Activated CD4-positive, alpha-beta T cell treated with anti-CD3 and anti-CD28 coated beads for 4 hours (primary cell): ENCODE measurements around the gene ACRV1.

Source experiments
- DNase-seq, 2 donors: peaks; one replicate each; pipeline ENCODE4 v3.0.0-alpha.2; 2020

Gene ACRV1

DNA sequence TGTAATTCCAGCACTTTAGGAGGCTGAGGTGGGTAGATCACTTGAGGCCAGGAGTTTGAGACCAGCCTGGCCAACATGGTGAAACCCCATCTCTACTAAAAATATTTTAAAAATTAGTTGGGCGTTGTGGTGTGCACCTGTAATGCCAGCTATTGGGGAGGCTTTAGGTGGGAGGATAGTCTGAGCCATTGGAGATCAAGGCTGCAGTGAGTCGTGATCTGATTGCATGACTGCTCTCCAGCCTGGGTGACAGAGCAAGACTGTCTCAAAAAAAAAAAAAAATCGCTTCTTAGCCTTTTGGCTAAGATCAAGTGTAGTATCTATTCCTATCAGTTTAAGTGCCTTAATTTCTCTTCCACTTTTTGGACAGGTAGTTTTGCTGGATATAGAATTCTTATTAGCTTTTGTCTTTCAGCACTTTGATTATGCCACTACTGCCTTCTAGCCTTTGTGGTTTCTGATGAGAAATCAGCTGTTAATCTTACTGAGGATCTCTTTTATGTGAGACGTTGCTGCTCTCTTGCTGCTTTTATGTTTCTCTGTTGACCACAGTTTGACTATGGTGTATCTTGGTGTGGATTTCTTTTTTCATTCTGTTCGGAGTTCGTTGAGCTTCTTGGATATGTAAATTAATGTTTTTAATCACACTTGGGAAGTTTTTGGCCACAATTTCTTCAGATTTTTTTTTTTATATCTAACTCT is 31.0 kb downstream of the ACRV1 start:
- no peak for DNase-seq

DNA sequence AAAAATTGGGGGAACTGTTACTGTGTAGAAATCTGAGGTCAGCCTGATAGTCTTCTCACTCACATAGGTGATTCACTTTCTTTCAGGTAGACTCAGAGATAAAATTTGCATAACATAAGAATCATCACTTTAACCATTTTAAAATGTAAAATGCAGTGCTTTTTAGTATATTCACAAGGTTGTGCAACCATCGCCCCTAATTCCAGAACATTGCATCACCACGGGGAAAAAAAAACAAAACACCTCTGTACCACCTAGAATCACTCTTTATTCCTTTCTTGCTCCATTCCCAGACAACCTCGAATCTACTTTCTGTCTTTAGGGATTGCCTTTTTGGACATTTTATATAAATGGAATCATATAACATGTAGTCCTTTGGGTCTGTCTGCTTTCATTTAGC is 34.8 kb downstream of the ACRV1 start:
- DNase-seq = no peak

- DNase-seq = no peak
Observed at GRCh38 chr11:125638315-125638714, 42.3 kb downstream of the ACRV1 start.

DNA sequence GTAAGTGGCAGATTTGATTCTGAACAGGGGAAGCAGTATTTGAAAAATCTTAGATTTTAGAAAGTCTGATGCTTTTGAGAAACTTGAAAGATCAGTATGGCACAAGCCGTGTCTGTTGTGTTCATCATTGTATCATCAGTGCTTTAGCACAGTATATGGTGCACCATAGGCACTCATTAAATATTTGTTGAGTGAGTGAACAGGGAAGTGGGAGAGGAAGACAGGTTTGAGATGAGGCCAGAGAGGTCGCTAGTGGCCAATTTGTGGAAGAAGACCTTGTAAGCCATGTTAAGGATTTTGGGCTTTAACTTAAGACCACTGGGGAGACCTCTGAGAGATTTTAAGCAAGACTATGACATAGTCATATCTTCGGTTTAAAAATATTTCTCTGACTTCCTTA is 42.8 kb downstream of the ACRV1 start:
- DNase-seq = no peak

DNA sequence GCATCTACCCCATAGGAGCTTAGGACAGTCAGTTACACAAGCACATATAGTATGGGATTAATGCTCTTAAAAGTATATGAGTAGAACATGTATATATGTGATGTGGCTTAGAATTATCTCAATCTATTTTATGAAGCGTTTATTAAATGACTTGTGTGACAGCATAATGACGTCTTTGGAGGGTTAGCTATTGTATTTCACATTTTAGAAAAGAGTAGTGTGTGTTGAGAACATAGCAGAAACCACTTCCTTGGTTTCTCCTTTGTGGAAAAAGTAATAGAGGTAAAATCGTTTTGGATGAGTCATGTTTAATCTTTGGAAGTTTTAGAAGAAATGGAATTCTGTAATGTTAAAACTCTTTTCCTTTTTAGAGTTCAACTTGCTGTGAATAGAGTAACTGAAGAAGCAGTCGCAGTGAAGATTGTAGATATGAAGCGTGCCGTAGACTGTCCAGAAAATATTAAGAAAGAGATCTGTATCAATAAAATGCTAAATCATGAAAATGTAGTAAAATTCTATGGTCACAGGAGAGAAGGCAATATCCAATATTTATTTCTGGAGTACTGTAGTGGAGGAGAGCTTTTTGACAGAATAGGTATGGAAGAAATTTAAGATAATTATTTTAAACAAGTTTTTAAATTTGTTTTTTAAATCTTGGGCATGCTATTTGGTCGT is 53.3 kb downstream of the ACRV1 start:
- no peak for DNase-seq

DNA sequence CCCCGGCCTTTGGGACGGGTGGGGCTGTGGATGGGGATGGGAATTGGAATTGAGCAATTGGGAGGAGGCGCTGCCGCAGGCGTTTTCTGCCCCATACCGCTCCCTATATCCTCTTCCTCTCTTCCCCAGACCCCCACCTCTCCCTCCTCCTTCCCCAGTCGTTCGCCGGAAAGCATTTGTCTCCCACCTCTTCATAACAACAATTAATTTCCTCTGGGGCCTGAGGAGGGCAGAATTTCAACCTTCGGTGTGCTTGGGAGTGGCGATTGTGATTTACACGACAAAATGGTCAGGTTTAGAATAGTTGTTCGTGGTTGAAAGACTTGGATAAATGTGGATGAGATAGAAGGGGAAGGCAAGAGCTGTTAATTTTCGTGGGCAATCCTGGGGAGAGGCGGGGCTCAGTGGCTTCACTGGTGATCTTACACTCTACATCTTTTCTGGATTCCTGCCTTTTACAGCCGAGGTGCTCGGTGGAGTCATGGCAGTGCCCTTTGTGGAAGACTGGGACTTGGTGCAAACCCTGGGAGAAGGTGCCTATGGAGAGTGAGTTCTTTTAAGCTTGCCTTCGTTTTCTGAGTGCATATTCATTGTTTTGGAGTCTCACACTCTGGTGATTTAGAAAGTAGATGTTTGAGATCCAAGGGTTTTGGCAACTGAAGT is 54.2 kb downstream of the ACRV1 start:
- peak; percentile 15 to 18 for DNase-seq

DNA sequence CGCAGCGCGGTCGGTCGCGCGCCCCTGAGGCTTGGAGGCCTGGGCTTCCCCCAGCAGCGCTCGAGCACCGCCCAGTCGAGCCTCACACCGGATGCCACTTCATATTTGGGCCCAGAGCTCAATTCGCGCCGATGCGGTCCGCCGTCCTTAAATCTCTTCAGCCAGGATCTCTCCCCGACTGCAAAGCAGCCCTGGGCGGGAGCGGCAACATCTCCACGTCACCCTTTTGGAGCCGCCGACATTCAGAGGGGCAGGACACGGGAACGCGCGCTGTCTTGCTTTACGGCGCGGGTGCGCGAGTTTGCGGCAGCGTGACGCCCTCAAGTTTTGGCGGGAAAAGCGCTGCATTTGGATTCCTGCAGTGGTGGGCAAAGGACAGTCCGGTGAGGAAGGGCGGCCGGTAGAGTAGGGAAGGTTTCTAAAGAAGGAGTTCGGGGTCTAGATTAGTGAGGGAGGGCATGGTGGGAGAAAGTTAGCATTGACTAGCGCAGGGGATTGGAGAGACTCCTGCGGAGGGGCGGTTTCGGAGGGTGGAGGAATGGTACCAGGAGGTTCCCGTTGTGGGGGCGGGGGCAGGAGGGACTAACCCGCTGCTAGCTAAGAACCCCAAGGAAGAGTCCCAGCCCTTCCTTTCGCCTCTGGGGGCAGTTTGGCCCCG is 54.9 kb downstream of the ACRV1 start:
- DNase-seq = peak; percentile 79 to 85

DNA sequence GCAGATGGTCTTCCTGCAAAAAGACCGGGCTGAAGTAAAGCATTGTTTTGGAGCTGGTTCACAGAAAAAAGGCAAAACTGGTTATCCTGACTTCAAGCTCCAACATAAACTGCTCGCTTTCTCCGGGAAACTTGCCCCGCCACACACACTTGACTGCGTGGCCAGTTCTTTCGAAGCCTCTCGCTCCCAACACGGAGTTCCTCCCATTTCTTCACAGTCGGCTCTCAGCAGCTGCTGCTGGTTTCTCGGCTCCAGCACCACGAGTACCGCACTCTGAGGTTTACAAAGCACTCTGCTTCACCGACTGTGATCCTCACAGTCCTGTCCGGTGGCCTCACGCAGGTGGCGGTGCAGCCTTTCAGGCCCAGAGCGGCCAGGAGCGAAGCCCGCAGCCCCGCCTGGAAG is 55.4 kb downstream of the ACRV1 start:
- DNase-seq = no peak

GRCh38 chr11:125624756-125625213 is 55.9 kb downstream of the ACRV1 start, which contains the start of gene CHEK1:
Gene CHEK1, plus strand, starts transcription at chr11:125625163. Its CDS starts 1,606 bp downstream, at chr11:125626769.
- DNase-seq = no peak

GRCh38 chr11:125623064-125623463 is 57.6 kb downstream of the ACRV1 start:
- no peak for DNase-seq

- no peak for DNase-seq
Observed at GRCh38 chr11:125621995-125622394, 58.7 kb downstream of the ACRV1 start.
